Vagina (tissue), 2 donors: ENCODE data around the gene RBM33. TPM values are rescaled to one million over a fixed set of nuclear protein-coding genes. Genes with fewer than 3 reads are reported as not detected.

ENCODE experiments used
- DNase-seq, 2 donors: peaks; one replicate each; pipeline ENCODE4 v3.0.0-alpha.2; 2017; ENCODE audit errors: extremely low spot score in 2 of 2
- H3K27ac ChIP-seq: fragments of 200-600 bp; sonication (generic); one replicate; pipeline ENCODE4 v1.5.1; 2019
- H3K27me3 ChIP-seq: fragments of 200-600 bp; sonication (generic); one replicate; pipeline ENCODE4 v1.5.1; 2019
- H3K36me3 ChIP-seq, 2 donors: fragments of 200-600 bp; sonication (generic); one replicate each; pipeline ENCODE4 v1.5.1; 2017 to 2019
- H3K4me1 ChIP-seq: fragments of 200-600 bp; sonication (generic); one replicate; pipeline ENCODE4 v1.5.1; 2019
- H3K4me3 ChIP-seq, 2 donors: fragments of 200-600 bp; sonication (generic); 1 replicate in 1 of 2; 2 replicates in 1 of 2; pipeline ENCODE4 v1.5.1; 2016 to 2019
- H3K9me3 ChIP-seq: fragments of 200-600 bp; sonication (generic); one replicate; pipeline ENCODE4 v1.5.1; 2019
- CTCF ChIP-seq, 3 experiments: fragments of 450-650 bp in 2 of 3; fragments of 200-600 bp in 1 of 3; sonication (generic) in 1 of 3; IDR thresholded peaks; one replicate each; pipeline ENCODE4 v1.5.1; 2017 to 2019; ENCODE audit warnings: antibody characterized with exemption in 3 of 3, mild to moderate bottlenecking in 2 of 3, moderate library complexity in 2 of 3
- POLR2A ChIP-seq, 2 donors: fragments of 450-650 bp; IDR thresholded peaks; one replicate each; pipeline ENCODE4 v1.6.1; 2017; ENCODE audit warnings: antibody characterized with exemption in 2 of 2, mild to moderate bottlenecking in 2 of 2, moderate library complexity in 2 of 2
- POLR2AphosphoS5 ChIP-seq, 2 donors: sonication (generic); formaldehyde crosslinking; IDR thresholded peaks; one replicate each; pipeline ENCODE4 v1.9.0; 2017; ENCODE audit warnings: antibody characterized with exemption in 2 of 2, mild to moderate bottlenecking in 2 of 2, low read depth in 1 of 2; ENCODE audit not compliant: insufficient read depth in 1 of 2
- intact Hi-C: fragments of 100-400 bp; cut with DNase I; formaldehyde crosslinking; loops from one replicate; pipeline ENCODE4 v1.15.1; 2023
- total RNA-seq: library from RNA; depleted of rRNA; stranded (reverse); fragments of >200 nt; gene quantifications from one replicate; pipeline ENCODE4 v1.2.3, GENCODE V29; 2016

Gene RBM33
- total RNA-seq, 1 donor from 2014 or later: 63.8 TPM

- Histone ChIP-seq H3K27me3 (no peaks in the 10 kb centered on the region), H3K4me3 (no peak overlapping the region), H3K27ac (no peak overlapping the region), H3K36me3 (peaks cover 0 to 42% of the 10 kb centered on the region in 2 donors), H3K4me1 (peaks cover 18% of the 10 kb centered on the region), H3K9me3 (no peaks in the 10 kb centered on the region)
- DNase-seq: no peak
- intact Hi-C loops: no loop called here
- TF ChIP-seq POLR2AphosphoS5 (IDR thresholded peaks at IDR 0.05; ENCODE audit: insufficient read depth in 1 of 2, low read depth in 1 of 2): no peak
These were observed 120.0 kb downstream of the RBM33 start for GRCh38 chr7:155764438-155764793.

GRCh38 chr7:155765458-155765857 is 121.0 kb downstream of the RBM33 start:
- peaks cover 0 to 38% of the 10 kb centered on the region in 2 donors for H3K36me3 ChIP-seq
- no peaks in the 10 kb centered on the region for H3K27me3 ChIP-seq
- peaks cover 23% of the 10 kb centered on the region for H3K4me1 ChIP-seq
- H3K4me3 ChIP-seq: no peak overlapping the region
- H3K9me3 ChIP-seq: no peaks in the 10 kb centered on the region
- no peak overlapping the region for H3K27ac ChIP-seq
- intact Hi-C loops: no loop called here
- no peak for DNase-seq
- TF ChIP-seq CTCF (IDR thresholded peaks at IDR 0.05): no peak
- no peak for TF ChIP-seq POLR2AphosphoS5 (IDR thresholded peaks at IDR 0.05; ENCODE audit: insufficient read depth in 1 of 2, low read depth in 1 of 2)
- TF ChIP-seq POLR2A (IDR thresholded peaks at IDR 0.05): no peak

- peaks cover 23% of the 10 kb centered on the region for H3K4me1 ChIP-seq
- intact Hi-C loops: no loop called here
- TF ChIP-seq CTCF (IDR thresholded peaks at IDR 0.05) (no peak), POLR2AphosphoS5 (IDR thresholded peaks at IDR 0.05; ENCODE audit: insufficient read depth in 1 of 2, low read depth in 1 of 2) (no peak), POLR2A (IDR thresholded peaks at IDR 0.05) (no peak)
- H3K27ac ChIP-seq: no peak overlapping the region
- H3K36me3 ChIP-seq: peaks cover 0 to 47% of the 10 kb centered on the region in 2 donors
- no peak for DNase-seq
- no peaks in the 10 kb centered on the region for H3K9me3 ChIP-seq
- H3K27me3 ChIP-seq: no peaks in the 10 kb centered on the region
- no peak overlapping the region for H3K4me3 ChIP-seq
These were observed 121.9 kb downstream of the RBM33 start for GRCh38 chr7:155766386-155766785.

- no peak for TF ChIP-seq POLR2A (IDR thresholded peaks at IDR 0.05)
- no peak for TF ChIP-seq CTCF (IDR thresholded peaks at IDR 0.05)
- TF ChIP-seq POLR2AphosphoS5 (IDR thresholded peaks at IDR 0.05; ENCODE audit: insufficient read depth in 1 of 2, low read depth in 1 of 2): no peak
- H3K27me3 ChIP-seq: no peaks in the 10 kb centered on the region
- no peak overlapping the region for H3K4me3 ChIP-seq
- H3K4me1 ChIP-seq: peaks cover 22% of the 10 kb centered on the region
- intact Hi-C loops: no loop called here
- no peak overlapping the region for H3K27ac ChIP-seq
- no peaks in the 10 kb centered on the region for H3K9me3 ChIP-seq
- H3K36me3 ChIP-seq: peaks cover 0 to 47% of the 10 kb centered on the region in 2 donors
- DNase-seq: no peak
These were observed 122.8 kb downstream of the RBM33 start for GRCh38 chr7:155766966-155767916.

GRCh38 chr7:155769701-155770100 is 125.2 kb downstream of the RBM33 start:
- Histone ChIP-seq H3K36me3 (peaks cover 4 to 44% of the 10 kb centered on the region in 2 donors), H3K9me3 (no peaks in the 10 kb centered on the region), H3K27me3 (no peaks in the 10 kb centered on the region), H3K4me3 (no peak overlapping the region), H3K4me1 (peaks cover 6% of the 10 kb centered on the region), H3K27ac (peak overlapping the region; percentile 71)
- peak in 1 of 2 donors; percentile 58 for TF ChIP-seq POLR2AphosphoS5 (IDR thresholded peaks at IDR 0.05; ENCODE audit: insufficient read depth in 1 of 2, low read depth in 1 of 2)
- no peak for TF ChIP-seq POLR2A (IDR thresholded peaks at IDR 0.05)
- TF ChIP-seq CTCF (IDR thresholded peaks at IDR 0.05): no peak
- intact Hi-C loops: no loop called here
- no peak for DNase-seq
